CD4-positive, alpha-beta T cell (primary cell): ENCODE measurements around the gene HYCC2. TPM values are rescaled to one million over a fixed set of nuclear protein-coding genes. Genes with fewer than 3 reads are reported as not detected.

ENCODE experiments used
- ATAC-seq: fragments of 200-7000 bp; cut with Tn5 transposase; one replicate; pipeline ENCODE4 v1.10.0; 2022; ENCODE audit warnings: mild to moderate bottlenecking; ENCODE audit not compliant: poor library complexity
- CTCF ChIA-PET: fragments of 350-600 bp; sonication (Branson Sonifier 250); formaldehyde crosslinking; loops from one replicate; lab custom pipeline; 2021; ENCODE audit warnings: antibody characterized with exemption, inconsistent platforms; lab: Charles Lee
- POLR2A ChIA-PET: fragments of 350-600 bp; sonication (Branson Sonifier 250); formaldehyde crosslinking; loops from one replicate; lab custom pipeline; 2021; ENCODE audit warnings: antibody characterized with exemption, inconsistent platforms; lab: Charles Lee
- DNase-seq, 14 experiments: peaks; one replicate each; pipeline ENCODE4 v3.0.0-alpha.2; 2013 to 2020; ENCODE audit warnings: mixed read lengths in 2 of 14
- H3K27ac ChIP-seq, 2 donors: one replicate each; pipeline versions ENCODE4 v1.5.1 to v1.7.0; 2013; ENCODE audit warnings: low read length in 2 of 2, low read depth in 1 of 2, mild to moderate bottlenecking in 1 of 2
- H3K27me3 ChIP-seq, 2 experiments: 1 replicate in 1 of 2; 2 replicates in 1 of 2; pipeline versions ENCODE4 v1.6.1 to v1.7.0; 2013; ENCODE audit warnings: low read length in 2 of 2, control low read depth in 1 of 2, mild to moderate bottlenecking in 1 of 2, moderate library complexity in 1 of 2; ENCODE audit not compliant: insufficient read depth in 2 of 2, control insufficient read depth in 1 of 2
- H3K36me3 ChIP-seq: one replicate; pipeline ENCODE4 v1.6.1; 2013; ENCODE audit warnings: low read length, control low read depth; ENCODE audit not compliant: insufficient read depth
- H3K4me1 ChIP-seq: one replicate; pipeline ENCODE4 v1.6.1; 2013; ENCODE audit warnings: low read length, control low read depth; ENCODE audit not compliant: insufficient read depth
- H3K4me3 ChIP-seq: one replicate; pipeline ENCODE4 v1.5.1; 2013; ENCODE audit warnings: mild to moderate bottlenecking, low read length, moderate library complexity
- H3K9me3 ChIP-seq, 2 experiments: 1 replicate in 1 of 2; 2 replicates in 1 of 2; pipeline versions ENCODE4 v1.6.1 to v1.7.0; 2013; ENCODE audit warnings: low read length in 2 of 2, mild to moderate bottlenecking in 2 of 2, control low read depth in 1 of 2, moderate library complexity in 1 of 2; ENCODE audit not compliant: control insufficient read depth in 1 of 2, insufficient read depth in 1 of 2
- H3K27ac Mint-ChIP-seq: one replicate; pipeline ENCODE4 v1.8.0; 2020; ENCODE audit warnings: mixed read lengths
- H3K27me3 Mint-ChIP-seq: one replicate; pipeline ENCODE4 v1.8.0; 2021; ENCODE audit warnings: mixed read lengths
- H3K36me3 Mint-ChIP-seq: one replicate; pipeline ENCODE4 v1.8.0; 2021; ENCODE audit warnings: low read depth, mixed read lengths
- H3K4me1 Mint-ChIP-seq: one replicate; pipeline ENCODE4 v1.8.0; 2021; ENCODE audit warnings: low read depth, mixed read lengths
- H3K4me3 Mint-ChIP-seq: one replicate; pipeline ENCODE4 v1.8.0; 2020; ENCODE audit warnings: mild to moderate bottlenecking, mixed read lengths
- H3K9me3 Mint-ChIP-seq: one replicate; pipeline ENCODE4 v1.8.0; 2020; ENCODE audit warnings: mixed read lengths
- CTCF ChIP-seq: fragments of 200-600 bp; IDR thresholded peaks from one replicate; pipeline ENCODE4 v1.8.0; 2022; ENCODE audit warnings: antibody characterized with exemption, mild to moderate bottlenecking
- intact Hi-C, 2 experiments: fragments of 100-400 bp; cut with DNase I in 1 of 2; cut with micrococcal nuclease in 1 of 2; formaldehyde crosslinking; loops; one replicate each; pipeline versions ENCODE4 v1.15.1 to v1.9.0; 2023 to 2025; cut with DNase I, micrococcal nuclease
- total RNA-seq, 174 experiments: library from RNA in 2 of 174; stranded (reverse) in 2 of 174; gene quantifications; one replicate each; pipeline ENCODE4 v1.2.3 and lab custom pipeline; 2021 to 2026

HYCC2 gene
- total RNA-seq, 2 experiments from 2014 or later, result 29.2 to 30.7 TPM

DNA sequence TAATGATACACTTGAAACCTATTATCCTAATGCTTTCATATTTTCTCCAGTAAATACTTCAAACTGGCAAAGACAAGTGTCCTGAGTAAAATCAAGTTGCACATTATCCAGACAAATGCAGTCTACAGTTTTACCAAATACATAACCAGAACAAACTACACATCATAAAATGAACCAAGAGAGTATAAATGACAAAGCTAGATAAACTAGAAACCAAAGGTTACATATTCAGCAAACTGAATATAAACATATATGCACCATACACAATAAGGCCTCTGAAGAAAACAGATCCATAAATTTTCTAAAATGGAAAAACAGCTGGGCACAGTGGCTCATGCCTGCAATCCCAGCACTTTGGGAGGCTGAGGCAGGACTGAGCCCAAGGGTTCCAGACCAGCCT, 47.0 kb downstream of the HYCC2 start:
- TF ChIP-seq CTCF, result no peak
- Histone ChIP-seq H3K4me1 (no peaks in the 10 kb centered on the region), H3K9me3 (no peaks in the 10 kb centered on the region), H3K4me3 (no peak overlapping the region), H3K27ac (no peak overlapping the region), H3K36me3 (peaks cover 24% of the 10 kb centered on the region), H3K27me3 (no peaks in the 10 kb centered on the region)
- ChIA-PET CTCF (interaction anchor here (0.5 to 0.7 kb wide), 2 partner anchors 7 to 9 kb away, joined by 3 read pairs; no protein-coding TSS in a partner anchor), POLR2A (no interaction called here)
- ATAC-seq, result no peak
- peaks cover 79% of the 10 kb centered on the region for H3K36me3 Mint-ChIP-seq
- H3K9me3 Mint-ChIP-seq, result peaks cover 2% of the 10 kb centered on the region
- no peaks in the 10 kb centered on the region for H3K27me3 Mint-ChIP-seq
- peaks cover 30% of the 10 kb centered on the region for H3K4me1 Mint-ChIP-seq
- DNase-seq, result no peak
- no peak overlapping the region for H3K4me3 Mint-ChIP-seq
- H3K27ac Mint-ChIP-seq, result no peak overlapping the region
- intact Hi-C loops, result no loop called here

GRCh38 chr2:201021914-201022313, 49.6 kb downstream of the HYCC2 start:
- H3K36me3 ChIP-seq, result peaks cover 30% of the 10 kb centered on the region
- CTCF ChIA-PET, result no interaction called here
- ATAC-seq (no peak), DNase-seq (peak in 1 of 14 experiments; percentile 8)
- H3K4me1 Mint-ChIP-seq, result peaks cover 11% of the 10 kb centered on the region
- H3K9me3 ChIP-seq, result no peaks in the 10 kb centered on the region
- POLR2A ChIA-PET, result no interaction called here
- H3K4me1 ChIP-seq, result no peaks in the 10 kb centered on the region
- H3K36me3 Mint-ChIP-seq, result peaks cover 67% of the 10 kb centered on the region
- no peak for TF ChIP-seq CTCF
- no peak overlapping the region for H3K27ac Mint-ChIP-seq
- no peaks in the 10 kb centered on the region for H3K27me3 ChIP-seq
- no peaks in the 10 kb centered on the region for H3K27me3 Mint-ChIP-seq
- intact Hi-C loops, result no loop called here
- H3K4me3 Mint-ChIP-seq, result no peak overlapping the region
- peaks cover 2% of the 10 kb centered on the region for H3K9me3 Mint-ChIP-seq
- no peak overlapping the region for H3K4me3 ChIP-seq
- no peak overlapping the region for H3K27ac ChIP-seq

Other genes with a start within 250 kb of the HYCC2 start
- 1,000 to 10,000 TPM; 1,228 to 1,235 TPM for gene CLK1, start 207.0 kb downstream of the HYCC2 start, total RNA-seq
- gene PPIL3, start 182.6 kb downstream of the HYCC2 start, total RNA-seq, result 10 to 100 TPM; 23.1 to 29.8 TPM
- 1 to 10 TPM; 6.1 to 6.7 TPM for gene NIF3L1, start 182.3 kb downstream of the HYCC2 start, total RNA-seq
- gene ORC2, start 108.0 kb downstream of the HYCC2 start, total RNA-seq, result 10 to 100 TPM; 25.0 to 26.6 TPM
- gene NDUFB3, start 330 bp upstream of the HYCC2 start, total RNA-seq, result 10 to 100 TPM; 10.1 to 13.6 TPM
- 100 to 1,000 TPM; 178 to 181 TPM for gene CFLAR, start 44.5 kb upstream of the HYCC2 start, total RNA-seq
- 10 to 100 TPM; 12.6 to 13.7 TPM for gene CASP10, start 111.5 kb upstream of the HYCC2 start, total RNA-seq
- gene CASP8, start 188.9 kb upstream of the HYCC2 start, total RNA-seq, result 100 to 1,000 TPM; 172 to 175 TPM